Measurements from ENCODE around the gene POU6F1. TPM values are rescaled to one million over a fixed set of nuclear protein-coding genes. Genes with fewer than 3 reads are reported as not detected.
"Not testable (repeated sequence)": the region's sequence is repeated elsewhere in the genome, so short reads cannot be mapped to it uniquely, and the experiment has no call there.

The POU6F1 gene
- total RNA-seq, 2 experiments from 2014 or later, result 2.6 to 5.5 TPM

GRCh38 chr12:51264297-51264696 is 46.4 kb upstream of the POU6F1 start:
- Histone ChIP-seq H3K9me2 (ENCODE audit: insufficient read depth, low read length) (no peaks in the 10 kb centered on the region), H3K9me3 (ENCODE audit: low read length) (no peaks in the 10 kb centered on the region), H3K4me3 (ENCODE audit: low read depth, low read length, poor library complexity, severe bottlenecking) (no peak overlapping the region), H3K36me3 (ENCODE audit: insufficient read depth, low read length) (no peaks in the 10 kb centered on the region), H4K20me1 (ENCODE audit: insufficient read depth, low read length) (no peaks in the 10 kb centered on the region), H3K27ac (ENCODE audit: low read depth, low read length, poor library complexity, severe bottlenecking) (no peak overlapping the region), H3K4me2 (ENCODE audit: low read length) (no peak overlapping the region), H3K4me1 (ENCODE audit: insufficient read depth, low read length, poor library complexity, severe bottlenecking) (no peaks in the 10 kb centered on the region), H3K79me2 (ENCODE audit: insufficient read depth, low read depth, low read length) (no peaks in the 10 kb centered on the region), H2AFZ (ENCODE audit: low read length) (no peak overlapping the region)
- CTCF ChIA-PET (ENCODE audit: unreplicated experiment), result interaction anchor here (0.7 kb wide), 1 partner anchor 11 kb away, joined by 3 read pairs; no protein-coding TSS in a partner anchor
- intact Hi-C loops (cut with micrococcal nuclease; ENCODE audit: unreplicated experiment), result no loop called here
- no TSS peak for BruUV-seq (replicated peaks)
- no peak for DNase-seq (ENCODE audit: low spot score)
- TF ChIP-seq EZH2phosphoT487 (IDR thresholded peaks at IDR 0.05; ENCODE audit: borderline replicate concordance, low read depth, low read length), result no peak
- no peak for TF ChIP-seq CTCF (conservative IDR thresholded peaks at IDR 0.05; ENCODE audit: low read length)
- POLR2A ChIA-PET, result interaction anchor here (0.7 kb wide), 1 partner anchor 40 kb away, joined by 4 read pairs; no protein-coding TSS in a partner anchor

GRCh38 chr12:51263341-51263740 is 45.5 kb upstream of the POU6F1 start:
- H3K4me3 ChIP-seq (ENCODE audit: low read depth, low read length, poor library complexity, severe bottlenecking), result no peak overlapping the region
- no peaks in the 10 kb centered on the region for H3K9me3 ChIP-seq (ENCODE audit: low read length)
- H4K20me1 ChIP-seq (ENCODE audit: insufficient read depth, low read length), result no peaks in the 10 kb centered on the region
- no TSS peak for BruUV-seq (replicated peaks)
- no peak overlapping the region for H3K4me2 ChIP-seq (ENCODE audit: low read length)
- no peaks in the 10 kb centered on the region for H3K9me2 ChIP-seq (ENCODE audit: insufficient read depth, low read length)
- no peaks in the 10 kb centered on the region for H3K4me1 ChIP-seq (ENCODE audit: insufficient read depth, low read length, poor library complexity, severe bottlenecking)
- no peak for TF ChIP-seq EZH2phosphoT487 (IDR thresholded peaks at IDR 0.05; ENCODE audit: borderline replicate concordance, low read depth, low read length)
- no peak for TF ChIP-seq CTCF (conservative IDR thresholded peaks at IDR 0.05; ENCODE audit: low read length)
- H3K27ac ChIP-seq (ENCODE audit: low read depth, low read length, poor library complexity, severe bottlenecking), result no peak overlapping the region
- no peaks in the 10 kb centered on the region for H3K36me3 ChIP-seq (ENCODE audit: insufficient read depth, low read length)
- no peak overlapping the region for H2AFZ ChIP-seq (ENCODE audit: low read length)
- CTCF ChIA-PET (ENCODE audit: unreplicated experiment), result interaction anchor here (2.6 kb wide), 1 partner anchor 78 kb away, joined by 16 read pairs; no protein-coding TSS in a partner anchor
- H3K79me2 ChIP-seq (ENCODE audit: insufficient read depth, low read depth, low read length), result no peaks in the 10 kb centered on the region
- intact Hi-C loops (cut with micrococcal nuclease; ENCODE audit: unreplicated experiment), result no loop called here
- DNase-seq (ENCODE audit: low spot score), result no peak
- POLR2A ChIA-PET, result interaction anchor here (1.4 kb wide), 1 partner anchor 20 kb away, joined by 5 read pairs; no protein-coding TSS in a partner anchor

- no peak overlapping the region for H3K27ac ChIP-seq (ENCODE audit: low read depth, low read length, poor library complexity, severe bottlenecking)
- DNase-seq (ENCODE audit: low spot score), result peak; percentile 60
- H3K9me3 ChIP-seq (ENCODE audit: low read length), result no peaks in the 10 kb centered on the region
- no peaks in the 10 kb centered on the region for H3K9me2 ChIP-seq (ENCODE audit: insufficient read depth, low read length)
- POLR2A ChIA-PET, result interaction anchor here (0.6 to 1.4 kb wide), 4 partner anchors 17 to 70 kb away, joined by 3 to 5 read pairs (median 4); no protein-coding TSS in a partner anchor
- H3K4me3 ChIP-seq (ENCODE audit: low read depth, low read length, poor library complexity, severe bottlenecking), result no peak overlapping the region
- H3K4me2 ChIP-seq (ENCODE audit: low read length), result no peak overlapping the region
- BruUV-seq (replicated peaks), result no TSS peak
- H3K79me2 ChIP-seq (ENCODE audit: insufficient read depth, low read depth, low read length), result no peaks in the 10 kb centered on the region
- no peaks in the 10 kb centered on the region for H3K4me1 ChIP-seq (ENCODE audit: insufficient read depth, low read length, poor library complexity, severe bottlenecking)
- TF ChIP-seq CTCF (conservative IDR thresholded peaks at IDR 0.05; ENCODE audit: low read length), result peak; percentile 76
- TF ChIP-seq EZH2phosphoT487 (IDR thresholded peaks at IDR 0.05; ENCODE audit: borderline replicate concordance, low read depth, low read length), result no peak
- H3K36me3 ChIP-seq (ENCODE audit: insufficient read depth, low read length), result no peaks in the 10 kb centered on the region
- CTCF ChIA-PET (ENCODE audit: unreplicated experiment), result interaction anchor here (2.6 kb wide), 1 partner anchor 79 kb away, joined by 16 read pairs; no protein-coding TSS in a partner anchor
- H2AFZ ChIP-seq (ENCODE audit: low read length), result no peak overlapping the region
- intact Hi-C loops (cut with micrococcal nuclease; ENCODE audit: unreplicated experiment), result loop anchor here (1.0 kb wide), 1 partner anchor 79 kb away; no protein-coding TSS in a partner anchor
- no peaks in the 10 kb centered on the region for H4K20me1 ChIP-seq (ENCODE audit: insufficient read depth, low read length)
Observed at GRCh38 chr12:51262758-51263177, 44.9 kb upstream of the POU6F1 start.

- H3K79me2 ChIP-seq (ENCODE audit: insufficient read depth, low read depth, low read length); H3K4me3 ChIP-seq (ENCODE audit: low read depth, low read length, poor library complexity, severe bottlenecking); H3K4me2 ChIP-seq (ENCODE audit: low read length); DNase-seq (ENCODE audit: low spot score); H3K9me3 ChIP-seq (ENCODE audit: low read length); H4K20me1 ChIP-seq (ENCODE audit: insufficient read depth, low read length); H2AFZ ChIP-seq (ENCODE audit: low read length); H3K4me1 ChIP-seq (ENCODE audit: insufficient read depth, low read length, poor library complexity, severe bottlenecking); CTCF ChIA-PET (ENCODE audit: unreplicated experiment); H3K9me2 ChIP-seq (ENCODE audit: insufficient read depth, low read length); H3K27ac ChIP-seq (ENCODE audit: low read depth, low read length, poor library complexity, severe bottlenecking); BruUV-seq (replicated peaks); H3K36me3 ChIP-seq (ENCODE audit: insufficient read depth, low read length): not testable (repeated sequence)
- POLR2A ChIA-PET, result interaction anchor here (0.6 kb wide), 1 partner anchor 228 kb away, joined by 5 read pairs; no protein-coding TSS in a partner anchor
- intact Hi-C loops (cut with micrococcal nuclease; ENCODE audit: unreplicated experiment), result loop anchor here (10.0 kb wide), 1 partner anchor 425 kb away; no protein-coding TSS in a partner anchor
Observed at GRCh38 chr12:51259600-51259999, 41.7 kb upstream of the POU6F1 start.
